HG03442 (cell line): ENCODE results near the gene PAK5.

Experiments
- ATAC-seq: cut with Tn5 transposase; IDR thresholded peaks from one replicate; pipeline ENCODE4 v1.9.1; 2021; ENCODE audit warnings: mild to moderate bottlenecking, moderate library complexity; ENCODE audit not compliant: unreplicated experiment

The PAK5 gene

DNA sequence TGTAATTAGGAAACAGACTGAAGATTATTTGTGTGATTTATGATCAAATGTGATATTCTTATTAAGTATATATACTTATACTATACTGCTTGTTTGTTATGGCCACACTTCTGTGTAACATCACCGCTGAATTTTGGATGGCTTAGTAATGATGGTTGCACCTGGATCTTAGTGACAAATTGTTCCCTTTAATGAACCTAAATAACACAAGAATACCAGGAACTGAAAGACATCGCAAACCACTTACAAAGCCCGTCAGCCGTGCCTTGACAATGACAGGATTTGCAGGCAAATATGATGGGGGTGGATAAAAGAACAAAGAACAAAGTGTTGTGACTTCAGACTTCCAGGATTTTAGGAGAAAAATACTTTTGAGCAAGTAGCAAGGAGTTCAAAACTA is 257.4 kb downstream of the PAK5 start:
- ATAC-seq = no peak

DNA sequence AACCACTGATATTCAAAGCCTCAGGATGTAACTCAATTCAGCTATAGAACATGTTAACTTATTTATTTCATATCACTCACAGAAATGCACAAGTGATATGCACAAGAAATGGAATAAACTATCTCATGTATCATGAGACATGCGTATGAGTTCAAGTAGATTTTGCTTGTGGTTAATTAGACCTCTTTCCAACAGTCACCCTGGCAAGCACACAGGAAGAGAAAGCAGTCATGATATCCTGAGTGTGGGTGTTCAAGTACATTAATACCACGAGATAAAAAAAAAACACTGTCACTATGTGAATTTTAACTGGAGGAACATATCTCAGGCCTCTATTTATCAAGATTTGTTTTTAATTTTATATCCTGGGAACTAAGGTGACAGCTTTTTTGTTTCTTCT is 260.3 kb downstream of the PAK5 start:
- ATAC-seq = no peak

- no peak for ATAC-seq
These were observed 261.5 kb downstream of the PAK5 start for GRCh38 chr20:9577397-9577796.

DNA sequence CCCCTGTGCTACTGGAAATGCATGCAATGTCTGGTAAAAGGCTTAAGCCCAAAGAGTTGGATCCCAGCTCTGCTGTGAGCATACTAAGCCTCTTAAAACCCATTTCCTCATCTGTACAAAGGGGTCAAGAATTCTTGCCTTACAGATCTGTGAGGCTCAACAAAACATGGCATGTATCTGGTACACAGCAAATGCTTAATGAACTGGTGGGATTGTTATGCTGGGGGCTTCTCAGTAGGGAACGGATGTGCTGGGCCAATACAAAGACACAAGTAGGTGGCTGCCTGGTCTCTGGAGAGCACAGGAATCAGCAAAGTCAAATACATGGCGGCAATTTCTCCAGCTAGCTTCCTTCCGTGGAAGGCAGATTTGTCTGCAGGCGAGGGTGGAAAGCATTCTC is 262.2 kb downstream of the PAK5 start:
- no peak for ATAC-seq

DNA sequence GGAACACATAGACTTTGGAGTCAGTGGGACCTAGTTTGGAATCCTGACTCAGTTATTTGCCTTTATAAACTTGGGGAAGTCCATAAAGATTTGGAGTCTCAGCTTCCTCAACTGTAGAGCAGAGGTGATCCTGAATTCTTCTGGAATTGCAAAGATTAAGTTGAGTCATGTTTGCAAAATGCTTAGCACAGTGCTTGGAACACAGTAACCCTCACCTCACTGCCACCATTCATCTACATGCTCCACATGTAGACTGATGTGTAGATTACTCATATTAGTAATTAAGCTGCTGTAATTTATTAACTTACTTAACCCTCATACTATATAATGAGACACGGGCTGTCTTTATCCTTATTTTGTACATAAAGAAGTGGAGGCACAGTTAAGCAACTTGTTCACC is 263.0 kb downstream of the PAK5 start:
- no peak for ATAC-seq

- no peak for ATAC-seq
These were observed 264.1 kb downstream of the PAK5 start for GRCh38 chr20:9574776-9575175.

DNA sequence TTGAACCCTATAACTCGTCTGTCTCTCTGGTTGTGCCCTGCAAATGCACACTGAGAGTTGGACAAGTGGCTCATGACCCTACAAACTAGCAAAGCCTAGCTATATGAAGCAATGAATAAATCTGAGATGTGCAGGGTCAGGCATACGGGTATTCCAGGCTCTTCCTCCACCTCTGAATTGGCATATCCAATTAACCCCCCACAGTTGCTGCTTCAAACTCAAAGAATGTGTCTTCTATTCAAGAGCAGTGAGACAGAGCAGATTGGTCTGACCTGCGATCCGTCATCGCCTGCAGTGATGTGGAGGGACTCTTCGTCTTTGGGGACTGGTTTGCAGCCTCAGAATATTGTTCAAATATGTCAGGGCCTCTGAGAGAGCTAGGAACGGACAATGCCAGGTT is 264.7 kb downstream of the PAK5 start:
- no peak for ATAC-seq

DNA sequence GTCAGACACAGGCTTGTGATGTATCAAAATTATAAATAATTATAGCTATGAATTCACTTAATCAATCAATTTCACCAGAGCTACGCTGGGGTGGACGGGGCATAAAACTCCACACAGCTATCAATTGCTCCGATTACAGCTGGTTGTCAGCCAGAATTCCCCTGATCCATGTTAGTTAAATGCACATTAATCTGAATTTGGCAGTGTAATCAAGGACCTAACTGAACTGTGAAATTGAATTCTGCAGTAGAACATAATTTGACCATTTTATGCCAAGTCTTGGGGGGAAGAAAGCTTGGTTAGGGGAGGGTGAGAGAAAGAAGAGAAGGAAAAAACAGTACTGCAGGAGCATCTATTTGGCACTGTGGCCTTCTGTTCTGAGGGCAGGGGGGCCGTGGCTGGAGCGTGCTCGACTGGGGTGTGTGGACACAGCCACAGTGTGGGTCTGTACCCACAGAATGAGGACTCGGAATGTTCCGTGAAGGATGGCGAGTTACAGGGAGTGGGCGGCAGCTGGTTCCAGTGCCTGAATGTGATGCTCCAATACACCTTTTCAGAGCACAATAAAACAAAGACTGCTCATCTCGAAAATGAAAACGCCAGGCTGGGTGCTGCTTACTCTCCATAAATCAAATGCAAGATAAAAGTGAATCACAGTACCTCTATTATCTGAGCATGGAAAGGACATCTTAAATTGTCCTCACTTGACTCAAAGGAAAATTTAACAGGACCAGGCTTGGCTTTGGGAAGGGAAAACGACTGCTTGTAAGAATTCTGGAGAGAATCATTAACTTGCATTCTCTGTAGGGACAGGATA is 265.3 kb downstream of the PAK5 start:
- ATAC-seq = no peak

DNA sequence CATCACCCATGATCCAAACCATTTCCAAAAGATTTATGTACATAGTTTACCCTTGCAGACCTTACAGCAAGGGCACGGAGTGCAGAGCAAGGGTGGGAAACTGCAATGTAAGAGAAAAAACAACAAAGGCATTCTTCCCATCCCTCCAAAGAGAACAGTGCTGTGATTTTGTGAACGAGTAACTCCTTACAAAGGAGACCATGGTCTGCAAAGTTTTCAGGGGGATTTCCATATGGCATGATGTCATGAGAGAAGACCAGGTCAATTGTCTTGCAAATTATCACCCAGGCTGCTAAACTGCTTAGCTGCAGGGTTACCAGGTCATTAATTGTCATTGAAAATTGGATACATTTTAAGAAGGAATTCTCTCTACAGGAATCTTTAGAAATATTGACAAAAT is 266.2 kb downstream of the PAK5 start:
- ATAC-seq = no peak

GRCh38 chr20:9571783-9572182 is 267.1 kb downstream of the PAK5 start:
- ATAC-seq = no peak

- ATAC-seq = no peak
These were observed 268.3 kb downstream of the PAK5 start for GRCh38 chr20:9570612-9571011.

DNA sequence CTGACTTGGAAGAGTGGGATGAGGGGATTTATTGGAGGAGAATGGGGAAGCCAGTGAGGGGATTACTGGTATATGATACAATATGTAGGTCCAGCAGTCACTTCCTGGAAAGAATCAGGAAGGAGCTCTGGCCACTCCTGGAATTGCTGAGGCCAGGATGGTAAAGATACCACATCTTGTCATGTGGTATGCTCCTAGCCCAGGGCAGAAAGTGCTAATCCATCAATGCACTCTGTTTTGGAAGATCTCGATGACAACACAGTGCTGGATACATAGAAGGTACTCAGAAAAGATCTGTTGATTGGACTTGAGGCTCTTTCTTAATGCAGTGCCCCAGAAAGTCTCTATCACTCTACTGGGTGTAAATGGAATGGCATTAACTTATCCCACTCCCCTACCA is 271.9 kb downstream of the PAK5 start:
- ATAC-seq = no peak

GRCh38 chr20:9565910-9566550 is 272.8 kb downstream of the PAK5 start:
- no peak for ATAC-seq

- no peak for ATAC-seq
These were observed 281.5 kb downstream of the PAK5 start for GRCh38 chr20:9557411-9557810.

GRCh38 chr20:9555781-9556180 is 283.1 kb downstream of the PAK5 start:
- ATAC-seq = no peak

- no peak for ATAC-seq
These were observed 286.9 kb downstream of the PAK5 start for GRCh38 chr20:9551808-9552550.

- ATAC-seq = no peak
These were observed 288.0 kb downstream of the PAK5 start for GRCh38 chr20:9550871-9551270.

- no peak for ATAC-seq
These were observed 288.6 kb downstream of the PAK5 start for GRCh38 chr20:9550283-9550682.

DNA sequence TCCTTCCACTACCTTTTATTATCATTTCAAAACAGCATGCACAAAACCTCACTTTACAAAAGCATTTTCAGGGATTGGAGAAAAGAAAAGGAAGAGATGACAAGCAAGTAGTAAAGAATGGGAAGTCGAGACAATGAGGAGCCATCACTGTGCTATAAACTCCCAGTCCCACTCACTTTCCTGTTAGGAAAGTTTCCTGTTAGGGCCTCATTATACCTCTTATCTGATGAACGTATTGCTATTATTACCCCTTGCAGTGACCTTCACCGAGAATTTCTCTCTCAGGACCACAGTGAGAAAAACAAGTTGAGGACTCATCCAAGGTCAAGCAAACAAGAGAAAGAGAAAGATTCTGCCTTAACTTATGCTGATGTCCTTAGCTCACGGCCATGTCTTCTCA is 295.7 kb downstream of the PAK5 start:
- ATAC-seq = no peak

DNA sequence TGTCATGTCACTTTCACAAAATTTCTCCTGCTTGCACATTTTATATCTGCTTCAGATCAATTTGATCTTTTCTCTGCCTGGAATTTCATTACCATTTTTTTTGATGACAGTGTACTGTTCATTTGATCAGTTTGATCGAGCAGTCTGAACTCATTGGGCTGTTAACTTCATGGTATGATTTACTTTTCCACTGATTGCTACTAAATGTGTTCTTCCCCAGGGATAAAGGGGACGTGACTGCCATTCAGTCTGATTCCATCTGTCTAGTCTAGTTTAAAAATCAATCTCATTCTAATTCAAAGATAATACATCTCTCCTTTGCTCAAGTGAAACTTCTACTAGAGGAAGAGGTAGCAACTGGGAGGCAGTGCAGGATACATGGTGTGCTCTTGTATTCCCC is 303.4 kb downstream of the PAK5 start:
- no peak for ATAC-seq

DNA sequence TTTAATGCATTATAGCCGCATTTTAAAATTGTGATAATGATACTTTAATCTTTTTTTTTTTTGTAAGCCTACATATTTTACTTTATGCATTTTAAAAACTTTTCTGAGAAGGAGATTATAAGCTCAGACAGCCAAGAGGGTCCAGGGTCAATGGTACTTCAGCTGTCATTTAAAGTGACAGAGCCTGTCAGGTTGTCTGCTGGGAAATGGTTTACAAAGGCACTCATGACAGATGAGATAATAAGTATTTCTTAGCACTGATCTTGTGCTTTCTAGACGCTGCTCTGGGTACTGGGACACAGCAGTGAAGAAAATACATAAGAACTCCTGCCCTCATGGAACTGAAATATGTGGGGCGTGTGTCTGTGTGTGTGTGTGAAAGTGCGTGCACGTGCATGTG is 304.9 kb downstream of the PAK5 start:
- ATAC-seq = no peak
